HT-29 (cell line): ENCODE measurements around the gene B3GLCT. TPM values are rescaled to one million over a fixed set of nuclear protein-coding genes. Genes with fewer than 3 reads are reported as not detected.
"Not testable (repeated sequence)": the region's sequence is repeated elsewhere in the genome, so short reads cannot be mapped to it uniquely, and the experiment has no call there.

Source experiments
- DNase-seq: peaks from one replicate; pipeline ENCODE4 v3.0.0-alpha.2; 2015; ENCODE audit warnings: low spot score
- total RNA-seq: library from RNA; depleted of rRNA; stranded (reverse); fragments of >200 nt; shearing (Covaris generic); gene quantifications from 2 replicates; pipeline ENCODE4 v1.2.3, GENCODE V29; 2014

Gene B3GLCT
- total RNA-seq, 1 experiment from 2014 or later = 9.0 TPM

- DNase-seq = no peak
Observed at GRCh38 chr13:31276421-31276820, 76.6 kb downstream of the B3GLCT start.

- no peak for DNase-seq
Observed at GRCh38 chr13:31278869-31279268, 79.1 kb downstream of the B3GLCT start.

GRCh38 chr13:31282741-31283455 lies 83.1 kb downstream of the B3GLCT start:
- DNase-seq = no peak

GRCh38 chr13:31286930-31287329 lies 87.2 kb downstream of the B3GLCT start:
- no peak for DNase-seq

GRCh38 chr13:31301119-31301518 lies 101.3 kb downstream of the B3GLCT start:
- DNase-seq = no peak

GRCh38 chr13:31310356-31310755 lies 110.6 kb downstream of the B3GLCT start:
- DNase-seq = no peak

- DNase-seq = no peak
Observed at GRCh38 chr13:31310786-31311185, 111.0 kb downstream of the B3GLCT start.

GRCh38 chr13:31311921-31312320 lies 112.1 kb downstream of the B3GLCT start:
- no peak for DNase-seq

- no peak for DNase-seq
Observed at GRCh38 chr13:31314961-31315360, 115.2 kb downstream of the B3GLCT start.

GRCh38 chr13:31320946-31321345 lies 121.2 kb downstream of the B3GLCT start:
- no peak for DNase-seq

GRCh38 chr13:31321457-31321856 lies 121.7 kb downstream of the B3GLCT start:
- no peak for DNase-seq

- no peak for DNase-seq
Observed at GRCh38 chr13:31322026-31322425, 122.3 kb downstream of the B3GLCT start.

GRCh38 chr13:31322702-31323405 lies 123.1 kb downstream of the B3GLCT start:
- no peak for DNase-seq

GRCh38 chr13:31327182-31327860 lies 127.5 kb downstream of the B3GLCT start:
- DNase-seq = no peak

GRCh38 chr13:31328549-31329235 lies 128.9 kb downstream of the B3GLCT start:
- no peak for DNase-seq

GRCh38 chr13:31330236-31330635 lies 130.5 kb downstream of the B3GLCT start:
- DNase-seq = no peak

GRCh38 chr13:31331068-31331467 lies 131.3 kb downstream of the B3GLCT start:
- DNase-seq = no peak

- no peak for DNase-seq
Observed at GRCh38 chr13:31334547-31334946, 134.8 kb downstream of the B3GLCT start.

- peak; percentile 43 for DNase-seq
Observed at GRCh38 chr13:31334994-31335557, 135.3 kb downstream of the B3GLCT start.

GRCh38 chr13:31339616-31340015 lies 139.8 kb downstream of the B3GLCT start:
- DNase-seq = not testable (repeated sequence)

GRCh38 chr13:31340848-31341247 lies 141.1 kb downstream of the B3GLCT start:
- DNase-seq = not testable (repeated sequence)

GRCh38 chr13:31346891-31347290 lies 147.1 kb downstream of the B3GLCT start:
- no peak for DNase-seq
